NCI-H526 (cell line): Measurements from ENCODE around the gene ATP5F1D.

Experiments used
- DNase-seq, 2 experiments: peaks; one replicate each; lab custom pipeline; 2025; lab: John Stamatoyannopoulos, UW

The ATP5F1D gene

GRCh38 chr19:1258707-1259205 is 17.2 kb downstream of the ATP5F1D start:
- peak; percentile 20 to 49 for DNase-seq

- peak; percentile 27 to 62 for DNase-seq
Measured at GRCh38 chr19:1259206-1259875, 17.8 kb downstream of the ATP5F1D start.

GRCh38 chr19:1259876-1260748 is 18.6 kb downstream of the ATP5F1D start:
- no peak for DNase-seq

- peak; percentile 71 to 93 for DNase-seq
Measured at GRCh38 chr19:1260749-1261537, 19.4 kb downstream of the ATP5F1D start.

GRCh38 chr19:1261538-1261797 is 19.9 kb downstream of the ATP5F1D start:
- no peak for DNase-seq

GRCh38 chr19:1261798-1262622 is 20.5 kb downstream of the ATP5F1D start:
- peak in 1 of 2 experiments; percentile 45 for DNase-seq

GRCh38 chr19:1262623-1263123 is 21.1 kb downstream of the ATP5F1D start:
- DNase-seq, result no peak

- no peak for DNase-seq
Measured at GRCh38 chr19:1263188-1263587, 21.6 kb downstream of the ATP5F1D start.

GRCh38 chr19:1264801-1265614 is 23.5 kb downstream of the ATP5F1D start:
- no peak for DNase-seq

- DNase-seq, result no peak
Measured at GRCh38 chr19:1265615-1266128, 24.1 kb downstream of the ATP5F1D start.

GRCh38 chr19:1266129-1266915 is 24.8 kb downstream of the ATP5F1D start:
- peak in 1 of 2 experiments; percentile 74 for DNase-seq

- peak in 1 of 2 experiments; percentile 73 for DNase-seq
Measured at GRCh38 chr19:1266916-1267476, 25.4 kb downstream of the ATP5F1D start.

GRCh38 chr19:1267477-1268225 is 26.1 kb downstream of the ATP5F1D start:
- no peak for DNase-seq

- DNase-seq, result no peak
Measured at GRCh38 chr19:1268226-1269064, 26.9 kb downstream of the ATP5F1D start.

- DNase-seq, result peak; percentile 84 to 98
Measured at GRCh38 chr19:1269065-1269477, 27.5 kb downstream of the ATP5F1D start, which contains the start of gene CIRBP. TSS of gene CIRBP (plus strand) at chr19:1269332. CDS start at chr19:1270934, 1,602 bp downstream.

GRCh38 chr19:1269478-1270212 is 28.1 kb downstream of the ATP5F1D start:
- DNase-seq, result peak in 1 of 2 experiments; percentile 78
